Activated T-helper 1 cell treated with anti-CD3 and anti-CD28 coated beads, Interleukin-12 subunit alpha, Interleukin-12 subunit beta, Interleukin-2, Interleukin-4 antibody, amounts not matched to agents 30 ng/mL and 10 ng/mL and 1 ng/mL, durations not matched to agents 14 hours and 24 hours and 36 hours (primary cell): ENCODE results near the gene FER. TPM values are rescaled to one million over a fixed set of nuclear protein-coding genes. Genes with fewer than 3 reads are reported as not detected.
"Not testable (repeated sequence)": the region's sequence is repeated elsewhere in the genome, so short reads cannot be mapped to it uniquely, and the experiment has no call there.

Experiments
- DNase-seq: peaks from one replicate; pipeline ENCODE4 v3.0.0; 2021; ENCODE audit warnings: low spot score
- H3K27ac Mint-ChIP-seq: one replicate; pipeline ENCODE4 v1.8.0; 2021; ENCODE audit warnings: mild to moderate bottlenecking, mixed read lengths
- H3K27me3 Mint-ChIP-seq: one replicate; pipeline ENCODE4 v1.8.0; 2022; ENCODE audit warnings: mild to moderate bottlenecking, moderate library complexity, mixed read lengths; ENCODE audit not compliant: insufficient read depth
- H3K36me3 Mint-ChIP-seq: one replicate; pipeline ENCODE4 v1.8.0; 2021; ENCODE audit warnings: low read depth, mixed read lengths
- H3K4me1 Mint-ChIP-seq: one replicate; pipeline ENCODE4 v1.8.0; 2021; ENCODE audit warnings: low read depth, mixed read lengths
- H3K4me3 Mint-ChIP-seq: one replicate; pipeline ENCODE4 v1.8.0; 2021; ENCODE audit warnings: mild to moderate bottlenecking, moderate library complexity, mixed read lengths
- H3K9me3 Mint-ChIP-seq: one replicate; pipeline ENCODE4 v1.8.0; 2021; ENCODE audit warnings: mixed read lengths
- intact Hi-C: fragments of 100-400 bp; cut with micrococcal nuclease; formaldehyde crosslinking; loops from one replicate; pipeline ENCODE4 v1.15.1; 2024
- total RNA-seq: library from RNA; stranded (reverse); gene quantifications from 2 replicates; pipeline ENCODE4 v1.2.3, GENCODE V29; 2022

FER gene
- total RNA-seq, result 2.6 and 4.4 TPM in 2 replicates

GRCh38 chr5:108747774-108748400 is at the start of gene FER:
Gene FER (plus strand): TSS chr5:108747897. CDS start chr5:108798183, 50,286 bp downstream.
- peak within 1 kb of the TSS; percentile 87 for H3K4me3 Mint-ChIP-seq
- DNase-seq, result peak; percentile 8
- intact Hi-C loops, result loop anchor here (1.0 to 10.0 kb wide), 5 partner anchors 20 to 1347 kb away; partner anchors contain the start of gene MAN2A1
- H3K27me3 Mint-ChIP-seq, result peaks cover 32% of the 10 kb centered on the region
- peaks cover 15% of the 10 kb centered on the region for H3K4me1 Mint-ChIP-seq
- H3K27ac Mint-ChIP-seq, result peak within 1 kb of the TSS; percentile 77
- no peaks in the 10 kb centered on the region for H3K9me3 Mint-ChIP-seq
- H3K36me3 Mint-ChIP-seq, result no peaks in the 10 kb centered on the region

GRCh38 chr5:108700388-108700787 is 47.3 kb upstream of the FER start:
- intact Hi-C loops, H3K4me3 Mint-ChIP-seq, H3K9me3 Mint-ChIP-seq, H3K27ac Mint-ChIP-seq, H3K36me3 Mint-ChIP-seq, DNase-seq, H3K27me3 Mint-ChIP-seq, H3K4me1 Mint-ChIP-seq: not testable (repeated sequence)

GRCh38 chr5:108700930-108701329 is 46.8 kb upstream of the FER start:
- H3K36me3 Mint-ChIP-seq, result no peaks in the 10 kb centered on the region
- DNase-seq, result no peak
- H3K4me1 Mint-ChIP-seq, result no peaks in the 10 kb centered on the region
- no peak overlapping the region for H3K27ac Mint-ChIP-seq
- H3K4me3 Mint-ChIP-seq, result no peak overlapping the region
- peaks cover 6% of the 10 kb centered on the region for H3K27me3 Mint-ChIP-seq
- intact Hi-C loops, result no loop called here
- H3K9me3 Mint-ChIP-seq, result no peaks in the 10 kb centered on the region

- intact Hi-C loops, result no loop called here
- DNase-seq, result no peak
- no peaks in the 10 kb centered on the region for H3K4me1 Mint-ChIP-seq
- no peaks in the 10 kb centered on the region for H3K36me3 Mint-ChIP-seq
- no peak overlapping the region for H3K4me3 Mint-ChIP-seq
- no peak overlapping the region for H3K27ac Mint-ChIP-seq
- H3K27me3 Mint-ChIP-seq, result peaks cover 3% of the 10 kb centered on the region
- no peaks in the 10 kb centered on the region for H3K9me3 Mint-ChIP-seq
Measured at GRCh38 chr5:108702546-108702945, 45.2 kb upstream of the FER start.

GRCh38 chr5:108703313-108703712 is 44.4 kb upstream of the FER start:
- Mint-ChIP-seq H3K27me3 (peaks cover 3% of the 10 kb centered on the region), H3K9me3 (no peaks in the 10 kb centered on the region), H3K4me3 (no peak overlapping the region), H3K4me1 (no peaks in the 10 kb centered on the region), H3K36me3 (no peaks in the 10 kb centered on the region), H3K27ac (no peak overlapping the region)
- no peak for DNase-seq
- intact Hi-C loops, result no loop called here

GRCh38 chr5:108707141-108707540 is 40.6 kb upstream of the FER start:
- Mint-ChIP-seq H3K27me3 (peaks cover 3% of the 10 kb centered on the region), H3K9me3 (no peaks in the 10 kb centered on the region), H3K4me1 (no peaks in the 10 kb centered on the region), H3K36me3 (no peaks in the 10 kb centered on the region), H3K4me3 (no peak overlapping the region), H3K27ac (no peak overlapping the region)
- DNase-seq, result no peak
- intact Hi-C loops, result no loop called here

- intact Hi-C loops, result no loop called here
- Mint-ChIP-seq H3K36me3 (no peaks in the 10 kb centered on the region), H3K27ac (no peak overlapping the region), H3K4me3 (no peak overlapping the region), H3K27me3 (peaks cover 28% of the 10 kb centered on the region), H3K9me3 (no peaks in the 10 kb centered on the region), H3K4me1 (no peaks in the 10 kb centered on the region)
- no peak for DNase-seq
Measured at GRCh38 chr5:108711898-108712297, 35.8 kb upstream of the FER start.

- Mint-ChIP-seq H3K27me3 (peaks cover 36% of the 10 kb centered on the region), H3K9me3 (no peaks in the 10 kb centered on the region), H3K36me3 (no peaks in the 10 kb centered on the region)
Measured at GRCh38 chr5:108715408-108715807, 32.3 kb upstream of the FER start.

GRCh38 chr5:108720391-108720790 is 27.3 kb upstream of the FER start:
- Mint-ChIP-seq H3K27me3 (peaks cover 46% of the 10 kb centered on the region), H3K4me1 (no peaks in the 10 kb centered on the region), H3K36me3 (no peaks in the 10 kb centered on the region), H3K27ac (no peak overlapping the region), H3K4me3 (no peak overlapping the region), H3K9me3 (peaks cover 4% of the 10 kb centered on the region)
- no peak for DNase-seq
- intact Hi-C loops, result no loop called here

More at GRCh38 chr5:108715408-108715807, 32.3 kb upstream of the FER start:
- H3K4me1 Mint-ChIP-seq, result no peaks in the 10 kb centered on the region
- DNase-seq, result no peak
- no peak overlapping the region for H3K27ac Mint-ChIP-seq
- H3K4me3 Mint-ChIP-seq, result no peak overlapping the region
- intact Hi-C loops, result no loop called here

GRCh38 chr5:108726446-108727235 is 21.1 kb upstream of the FER start:
- Mint-ChIP-seq H3K4me1 (peaks cover 15% of the 10 kb centered on the region), H3K27ac (no peak overlapping the region), H3K36me3 (no peaks in the 10 kb centered on the region), H3K27me3 (peaks cover 71% of the 10 kb centered on the region), H3K4me3 (peak overlapping the region; percentile 72), H3K9me3 (peaks cover 4% of the 10 kb centered on the region)
- intact Hi-C loops, result no loop called here
- no peak for DNase-seq

GRCh38 chr5:108727236-108727650 is 20.5 kb upstream of the FER start:
- Mint-ChIP-seq H3K27me3 (peaks cover 67% of the 10 kb centered on the region), H3K27ac (peak overlapping the region; percentile 6), H3K4me1 (peaks cover 15% of the 10 kb centered on the region), H3K36me3 (no peaks in the 10 kb centered on the region), H3K9me3 (peaks cover 1% of the 10 kb centered on the region), H3K4me3 (peak overlapping the region; percentile 72)
- no peak for DNase-seq
- intact Hi-C loops, result no loop called here

- peak overlapping the region; percentile 6 for H3K27ac Mint-ChIP-seq
Measured at GRCh38 chr5:108727651-108728565, 19.8 kb upstream of the FER start.

More at GRCh38 chr5:108727651-108728565, 19.8 kb upstream of the FER start:
- Mint-ChIP-seq H3K27me3 (peaks cover 67% of the 10 kb centered on the region), H3K9me3 (no peaks in the 10 kb centered on the region), H3K4me1 (peaks cover 15% of the 10 kb centered on the region), H3K36me3 (no peaks in the 10 kb centered on the region), H3K4me3 (peak overlapping the region; percentile 72)
- no peak for DNase-seq
- intact Hi-C loops, result loop anchor here (1.0 kb wide), 2 partner anchors 20 to 682 kb away; no protein-coding TSS in a partner anchor
